Measurements from ENCODE around the gene KIAA1328. TPM values are rescaled to one million over a fixed set of nuclear protein-coding genes. Genes with fewer than 3 reads are reported as not detected.
A peak's percentile ranks its signal among the peaks of the same experiment; 100 is the strongest.

The KIAA1328 gene
- total RNA-seq, 6 experiments from 2014 or later = 2.7 to 3.3 (median 3.0) TPM

DNA sequence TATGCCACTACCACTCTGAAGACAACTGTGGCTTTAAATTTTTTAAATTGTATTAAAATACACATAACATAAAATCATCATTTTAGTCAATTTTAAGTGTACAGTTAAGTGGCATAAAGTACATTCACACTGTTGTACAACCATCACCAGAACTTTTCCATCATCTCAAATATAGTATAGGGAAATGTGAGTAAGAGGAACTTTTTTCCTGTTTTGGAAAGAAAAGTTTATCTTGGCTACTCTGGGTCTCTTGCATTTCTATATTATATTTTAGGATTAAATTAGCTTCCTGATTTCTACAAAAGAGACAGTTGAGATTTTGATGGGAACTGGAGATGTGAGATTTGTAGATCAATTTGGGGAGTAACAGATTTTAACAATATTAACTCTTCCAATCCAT is 3.4 kb upstream of the KIAA1328 start:
- Mint-ChIP-seq H3K4me3 (no peak overlapping the region), H3K9me3 (no peaks in the 10 kb centered on the region), H3K27me3 (ENCODE audit: insufficient read depth) (peaks cover 1% of the 10 kb centered on the region; the same call in 1 of the 2 replicates), H3K4me1 (ENCODE audit: low read depth) (peaks cover 33% of the 10 kb centered on the region), H3K27ac (no peak overlapping the region), H3K36me3 (ENCODE audit: low read depth) (peaks cover 25% of the 10 kb centered on the region)
- TF ChIP-seq, protein P1, sequence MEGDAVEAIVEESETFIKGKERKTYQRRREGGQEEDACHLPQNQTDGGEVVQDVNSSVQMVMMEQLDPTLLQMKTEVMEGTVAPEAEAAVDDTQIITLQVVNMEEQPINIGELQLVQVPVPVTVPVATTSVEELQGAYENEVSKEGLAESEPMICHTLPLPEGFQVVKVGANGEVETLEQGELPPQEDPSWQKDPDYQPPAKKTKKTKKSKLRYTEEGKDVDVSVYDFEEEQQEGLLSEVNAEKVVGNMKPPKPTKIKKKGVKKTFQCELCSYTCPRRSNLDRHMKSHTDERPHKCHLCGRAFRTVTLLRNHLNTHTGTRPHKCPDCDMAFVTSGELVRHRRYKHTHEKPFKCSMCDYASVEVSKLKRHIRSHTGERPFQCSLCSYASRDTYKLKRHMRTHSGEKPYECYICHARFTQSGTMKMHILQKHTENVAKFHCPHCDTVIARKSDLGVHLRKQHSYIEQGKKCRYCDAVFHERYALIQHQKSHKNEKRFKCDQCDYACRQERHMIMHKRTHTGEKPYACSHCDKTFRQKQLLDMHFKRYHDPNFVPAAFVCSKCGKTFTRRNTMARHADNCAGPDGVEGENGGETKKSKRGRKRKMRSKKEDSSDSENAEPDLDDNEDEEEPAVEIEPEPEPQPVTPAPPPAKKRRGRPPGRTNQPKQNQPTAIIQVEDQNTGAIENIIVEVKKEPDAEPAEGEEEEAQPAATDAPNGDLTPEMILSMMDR (IDR thresholded peaks at IDR 0.05) = no peak
- DNase-seq = no peak

DNA sequence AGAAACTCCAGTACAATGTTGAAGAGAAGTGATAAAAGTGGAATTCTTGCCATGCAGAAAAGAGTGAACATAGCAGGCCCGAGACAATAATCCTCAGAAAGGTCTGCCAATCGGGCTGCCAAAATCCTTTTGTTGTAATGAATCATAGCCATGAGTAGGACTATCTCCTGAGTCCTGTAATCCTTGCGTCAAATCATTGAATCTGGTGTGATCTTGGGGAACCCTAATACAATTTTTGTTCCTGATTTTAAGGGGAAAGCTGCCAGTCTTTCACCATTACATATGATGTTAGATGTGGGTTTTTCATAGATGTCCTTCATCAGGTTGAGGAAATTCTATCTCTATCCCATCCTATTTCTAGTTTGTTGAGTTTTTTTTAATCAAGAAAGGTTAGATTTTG is 2.4 kb upstream of the KIAA1328 start:
- Mint-ChIP-seq H3K27me3 (ENCODE audit: insufficient read depth) (peaks cover 1% of the 10 kb centered on the region; the same call in 1 of the 2 replicates), H3K27ac (no peak overlapping the region), H3K4me3 (no peak overlapping the region), H3K9me3 (no peaks in the 10 kb centered on the region), H3K4me1 (ENCODE audit: low read depth) (peaks cover 43% of the 10 kb centered on the region), H3K36me3 (ENCODE audit: low read depth) (peaks cover 16% of the 10 kb centered on the region)
- TF ChIP-seq, protein P1 (IDR thresholded peaks at IDR 0.05) = no peak
- DNase-seq = no peak

DNA sequence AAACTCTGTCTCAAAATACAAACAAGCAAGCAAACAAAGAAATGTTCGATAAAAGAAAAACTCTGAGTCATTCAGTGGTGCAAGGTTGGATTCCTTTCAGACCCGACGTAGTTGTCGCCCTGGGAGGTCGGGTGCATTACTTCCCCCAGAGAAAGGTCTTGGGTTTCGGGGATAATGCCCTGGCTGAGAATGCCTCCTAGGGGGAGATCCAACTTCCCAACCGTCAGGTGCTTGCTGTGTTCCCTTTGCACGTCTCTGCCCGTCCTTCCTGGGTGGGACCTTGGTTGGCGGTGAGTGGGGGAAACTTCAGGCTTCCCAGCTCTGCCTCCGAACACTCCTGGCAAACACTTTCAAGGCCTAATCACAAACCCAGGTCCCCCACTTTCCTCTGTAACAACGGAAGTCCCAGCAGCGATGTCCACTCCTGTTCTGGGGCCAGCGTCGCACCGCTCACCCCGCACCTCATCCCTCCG is 734 bp upstream of the KIAA1328 start:
- Mint-ChIP-seq H3K4me1 (ENCODE audit: low read depth) (peaks cover 42% of the 10 kb centered on the region), H3K27ac (peak overlapping the region; percentile 97), H3K36me3 (ENCODE audit: low read depth) (peaks cover 12% of the 10 kb centered on the region), H3K4me3 (peak overlapping the region; percentile 89), H3K27me3 (ENCODE audit: insufficient read depth) (peaks cover 1% of the 10 kb centered on the region; the same call in 1 of the 2 replicates), H3K9me3 (no peaks in the 10 kb centered on the region)
- peak; percentile 42 for DNase-seq
- TF ChIP-seq, protein P1 (IDR thresholded peaks at IDR 0.05) = no peak

DNA sequence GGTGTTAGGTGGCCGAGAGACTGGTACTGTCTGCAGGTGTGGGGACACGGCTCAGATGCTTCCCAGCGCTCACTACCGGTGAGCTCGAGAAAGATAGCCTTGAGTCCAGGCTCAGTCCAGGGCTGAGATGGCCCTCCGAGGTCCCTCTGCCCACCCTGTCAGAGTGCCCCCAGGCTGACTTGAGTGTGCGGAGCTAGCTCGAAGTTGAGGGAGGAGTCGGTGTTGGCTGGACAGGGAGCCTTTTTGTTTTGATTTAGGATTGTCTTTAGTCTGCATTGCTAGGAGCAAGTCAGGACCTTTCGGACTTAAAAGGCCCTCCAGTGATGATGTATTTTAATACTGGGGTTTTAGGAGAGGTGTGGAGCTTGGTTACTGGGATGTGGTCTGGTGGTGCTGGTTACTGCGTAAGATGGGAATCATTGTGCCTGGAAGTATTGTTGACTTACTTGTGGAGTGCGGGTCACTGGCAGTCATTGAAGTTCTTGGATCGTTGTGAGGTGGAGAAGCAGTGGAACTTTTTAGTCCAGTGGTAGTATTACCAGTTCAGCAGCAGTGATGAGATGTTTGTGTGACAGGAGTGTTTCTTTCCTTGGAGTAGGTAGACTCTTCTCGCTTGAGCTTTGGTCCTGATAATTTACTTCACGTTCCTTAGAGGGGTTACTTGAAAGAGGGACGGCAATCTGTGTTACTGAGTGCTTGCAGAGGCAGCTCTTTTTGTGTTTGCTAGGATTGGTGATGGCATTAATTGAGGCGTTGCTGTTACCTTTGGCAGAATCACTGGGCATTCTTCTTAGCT is 633 bp downstream of the KIAA1328 start:
- DNase-seq = peak; percentile 24
- Mint-ChIP-seq H3K9me3 (no peaks in the 10 kb centered on the region), H3K4me1 (ENCODE audit: low read depth) (peaks cover 38% of the 10 kb centered on the region)

DNA sequence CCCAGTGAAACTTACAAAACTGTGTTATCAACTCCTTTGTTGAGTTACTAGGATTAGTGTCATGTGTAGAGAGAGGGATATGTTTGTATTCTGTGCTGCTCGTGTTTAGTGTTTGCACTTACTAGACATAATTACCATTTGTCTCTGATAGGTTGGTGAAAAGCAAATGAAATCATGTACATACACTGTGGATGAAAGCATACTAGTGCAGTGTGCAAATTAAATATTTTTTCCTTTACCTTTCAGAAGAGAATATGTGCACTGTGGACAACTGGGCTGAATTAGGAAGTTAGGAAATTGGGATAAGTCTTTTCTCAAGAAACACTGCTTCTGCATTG is 1.2 kb downstream of the KIAA1328 start:
- peak overlapping the region; percentile 89 for H3K4me3 Mint-ChIP-seq
- no peak for DNase-seq
- peaks cover 38% of the 10 kb centered on the region for H3K4me1 Mint-ChIP-seq (ENCODE audit: low read depth)
- peaks cover 5% of the 10 kb centered on the region; the same call in 1 of the 2 replicates for H3K36me3 Mint-ChIP-seq (ENCODE audit: low read depth)
- no peaks in the 10 kb centered on the region for H3K9me3 Mint-ChIP-seq
- peaks cover 1% of the 10 kb centered on the region; the same call in 1 of the 2 replicates for H3K27me3 Mint-ChIP-seq (ENCODE audit: insufficient read depth)
- peak overlapping the region; percentile 82 for H3K27ac Mint-ChIP-seq
- TF ChIP-seq, protein P1 (IDR thresholded peaks at IDR 0.05) = no peak

More for the DNA sequence above, 633 bp downstream of the KIAA1328 start:
- H3K27me3 Mint-ChIP-seq (ENCODE audit: insufficient read depth) = peaks cover 1% of the 10 kb centered on the region; the same call in 1 of the 2 replicates
- TF ChIP-seq, protein P1 (IDR thresholded peaks at IDR 0.05) = peak; percentile 39; the same call in 1 of the 2 replicates
- peak overlapping the region; percentile 89 for H3K4me3 Mint-ChIP-seq
- peaks cover 5% of the 10 kb centered on the region; the same call in 1 of the 2 replicates for H3K36me3 Mint-ChIP-seq (ENCODE audit: low read depth)
- H3K27ac Mint-ChIP-seq = peak overlapping the region; percentile 82
